Astrocyte of the hippocampus (primary cell): ENCODE data around the gene PCDH15.
A peak's percentile ranks its signal among the peaks of the same experiment; 100 is the strongest.

Experiments
- DNase-seq: peaks from one replicate; pipeline ENCODE4 v3.0.0; 2011; ENCODE audit warnings: low read depth, low spot score

The PCDH15 gene

GRCh38 chr10:54708021-54708420, 93.0 kb downstream of the PCDH15 start:
- DNase-seq, result no peak

DNA sequence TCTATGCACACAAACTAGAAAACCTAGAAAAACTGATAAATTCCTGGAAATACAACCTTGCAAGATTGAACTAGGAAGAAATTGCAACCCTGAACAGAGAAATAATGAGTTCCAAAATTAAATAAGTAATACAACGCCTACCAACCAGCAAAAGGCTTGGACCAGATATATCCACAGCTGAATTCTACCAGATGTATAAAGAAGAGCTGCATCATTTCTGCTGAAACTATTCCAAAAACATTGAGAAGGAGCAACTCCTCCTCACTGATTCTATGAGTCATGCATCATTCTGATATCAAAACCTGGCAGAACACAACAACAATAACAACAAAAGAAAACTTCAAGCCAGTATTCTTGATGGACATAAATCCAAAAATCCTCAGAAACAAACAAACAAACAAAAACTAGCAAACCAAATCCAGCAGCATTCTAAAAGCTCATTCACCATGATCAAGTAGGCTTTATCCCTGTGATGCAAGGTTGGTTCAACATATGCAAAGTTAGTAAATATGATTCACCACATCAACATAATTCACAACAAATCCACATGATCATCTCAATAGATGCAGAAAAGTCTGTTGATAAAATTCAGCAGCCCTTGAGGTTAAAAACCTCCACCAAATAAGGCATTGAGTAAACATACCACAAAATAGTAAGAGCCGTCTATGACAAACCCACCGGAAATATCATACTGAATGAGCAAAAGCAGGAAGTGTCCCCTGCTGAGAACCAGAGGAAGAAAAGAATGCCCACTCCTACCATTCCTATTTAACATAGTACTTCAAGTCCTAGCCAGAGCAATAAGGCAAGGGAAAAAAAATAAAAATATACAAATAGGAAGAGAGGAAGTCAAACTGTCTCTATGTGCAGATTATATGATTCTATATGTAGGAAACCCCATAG, 98.2 kb downstream of the PCDH15 start:
- peak; percentile 14 for DNase-seq

DNA sequence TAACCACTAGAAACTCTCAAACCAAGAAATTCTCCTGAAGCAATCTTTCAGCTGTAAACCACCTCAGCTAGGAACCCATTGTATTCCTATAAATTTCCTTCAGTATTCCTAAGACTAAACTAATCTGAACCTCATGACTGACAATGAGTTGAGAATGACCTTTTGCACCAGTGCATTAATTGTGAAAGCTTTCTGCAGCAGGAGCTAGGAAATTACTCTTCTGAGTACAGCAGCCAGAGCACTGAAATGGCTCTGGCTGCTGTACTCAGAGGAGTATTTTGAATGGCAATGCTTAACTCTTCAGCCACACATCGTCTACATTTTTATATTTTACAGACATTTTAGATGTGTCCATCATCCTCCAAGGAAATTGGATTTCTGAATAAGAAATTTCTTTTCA, 109.7 kb downstream of the PCDH15 start:
- no peak for DNase-seq

DNA sequence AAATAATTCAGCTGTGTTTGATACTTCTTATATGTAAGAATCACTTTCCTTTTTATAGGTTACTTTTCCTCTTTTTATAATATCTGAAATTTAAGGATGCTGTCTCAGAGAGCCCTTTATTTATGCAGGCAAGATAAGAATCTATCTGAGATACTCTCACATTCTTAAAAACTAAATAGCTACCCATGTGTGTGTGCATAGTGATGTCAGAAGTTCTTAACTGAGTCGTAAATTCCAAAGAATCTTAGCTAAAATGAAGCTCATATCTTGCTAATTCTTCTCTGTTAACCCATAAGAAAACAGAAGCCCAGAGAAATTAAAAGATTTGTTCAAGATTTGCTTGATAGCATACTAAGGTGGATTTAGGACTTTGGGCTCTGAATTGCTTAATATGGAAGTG, 118.5 kb downstream of the PCDH15 start:
- DNase-seq, result no peak

- no peak for DNase-seq
Observed at GRCh38 chr10:54681136-54681535, 119.9 kb downstream of the PCDH15 start.

DNA sequence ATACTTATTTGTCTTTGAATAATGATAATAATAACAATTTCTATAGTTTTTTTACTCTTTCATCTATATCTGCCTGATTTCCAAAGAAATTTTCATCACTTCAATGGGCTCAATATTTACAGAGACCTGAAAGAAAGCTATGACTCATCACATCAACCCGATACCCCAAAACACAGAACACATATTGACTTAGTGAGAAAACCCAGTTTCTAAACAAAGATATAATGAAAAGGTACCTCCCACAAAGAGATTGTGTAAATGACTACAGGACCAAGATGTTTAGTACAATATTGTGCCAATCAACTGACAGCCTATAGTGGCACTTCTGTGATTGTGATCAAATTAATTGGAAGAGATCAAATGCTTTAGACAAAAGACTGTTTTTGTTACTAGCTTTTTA, 133.9 kb downstream of the PCDH15 start:
- DNase-seq, result no peak

GRCh38 chr10:54666192-54666591, 134.8 kb downstream of the PCDH15 start:
- no peak for DNase-seq

GRCh38 chr10:54665095-54665494, 135.9 kb downstream of the PCDH15 start:
- DNase-seq, result no peak

DNA sequence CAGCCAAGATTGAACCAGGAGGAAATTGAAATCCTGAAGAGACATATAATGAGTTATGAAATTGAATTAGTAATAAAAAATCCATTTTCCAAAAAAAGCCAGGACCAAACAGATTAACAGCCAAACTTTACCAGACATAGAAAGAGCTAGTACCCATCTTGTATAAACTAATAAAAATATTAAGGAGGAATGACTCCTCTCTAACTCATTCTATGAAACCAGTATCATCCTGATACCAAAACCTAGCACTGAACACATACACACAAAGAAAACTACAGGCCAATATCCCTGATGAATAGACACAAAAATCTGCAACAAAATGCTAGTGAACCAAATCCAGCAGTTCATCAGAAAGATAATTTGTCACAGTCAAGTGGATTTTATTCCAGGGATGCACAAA, 140.6 kb downstream of the PCDH15 start:
- no peak for DNase-seq

DNA sequence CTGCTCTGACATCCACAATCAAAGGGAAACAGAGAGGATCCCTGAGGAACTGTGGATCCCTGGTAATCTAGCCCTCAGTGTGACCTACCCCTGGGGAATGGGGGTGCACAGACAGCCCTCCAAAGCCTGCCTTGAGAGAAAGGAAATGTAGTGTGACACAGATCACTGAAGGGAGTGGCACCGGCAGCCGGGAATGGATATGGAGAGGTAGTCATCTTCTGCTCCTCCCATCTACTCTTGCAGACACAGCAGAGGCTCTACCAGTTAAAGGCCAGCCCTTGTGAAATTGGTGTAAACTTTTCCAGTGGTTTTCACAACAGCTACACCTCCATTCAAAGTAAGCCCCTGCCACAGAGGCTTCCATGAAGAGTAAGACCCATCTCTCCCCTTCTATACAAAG, 144.4 kb downstream of the PCDH15 start:
- no peak for DNase-seq

GRCh38 chr10:54653518-54653917, 147.5 kb downstream of the PCDH15 start:
- no peak for DNase-seq

GRCh38 chr10:54650547-54650946, 150.5 kb downstream of the PCDH15 start:
- no peak for DNase-seq

GRCh38 chr10:54622017-54622416, 179.0 kb downstream of the PCDH15 start:
- no peak for DNase-seq

- DNase-seq, result no peak
Observed at GRCh38 chr10:54620352-54620751, 180.7 kb downstream of the PCDH15 start.

GRCh38 chr10:54614072-54614471, 187.0 kb downstream of the PCDH15 start:
- DNase-seq, result no peak

GRCh38 chr10:54613162-54613561, 187.9 kb downstream of the PCDH15 start:
- DNase-seq, result no peak

DNA sequence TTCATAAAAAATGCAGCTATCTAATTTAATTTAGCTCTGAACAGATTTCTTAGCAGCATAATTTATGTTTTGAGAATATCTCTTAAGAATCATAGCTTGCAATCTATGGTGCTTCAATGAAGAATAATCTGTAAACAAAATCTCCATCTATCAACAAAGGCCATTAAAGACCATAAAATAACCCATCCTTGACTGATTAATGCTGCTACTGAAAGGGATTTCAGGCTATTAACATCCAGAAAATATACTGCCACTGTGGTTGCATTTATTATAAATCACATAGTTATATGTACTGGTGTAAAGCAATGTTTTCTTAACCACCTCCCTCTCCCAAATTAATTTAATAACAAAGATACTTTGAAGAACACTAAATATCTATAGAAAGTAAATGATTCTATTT, 191.6 kb downstream of the PCDH15 start:
- DNase-seq, result no peak

- no peak for DNase-seq
Observed at GRCh38 chr10:54607983-54608382, 193.0 kb downstream of the PCDH15 start.

DNA sequence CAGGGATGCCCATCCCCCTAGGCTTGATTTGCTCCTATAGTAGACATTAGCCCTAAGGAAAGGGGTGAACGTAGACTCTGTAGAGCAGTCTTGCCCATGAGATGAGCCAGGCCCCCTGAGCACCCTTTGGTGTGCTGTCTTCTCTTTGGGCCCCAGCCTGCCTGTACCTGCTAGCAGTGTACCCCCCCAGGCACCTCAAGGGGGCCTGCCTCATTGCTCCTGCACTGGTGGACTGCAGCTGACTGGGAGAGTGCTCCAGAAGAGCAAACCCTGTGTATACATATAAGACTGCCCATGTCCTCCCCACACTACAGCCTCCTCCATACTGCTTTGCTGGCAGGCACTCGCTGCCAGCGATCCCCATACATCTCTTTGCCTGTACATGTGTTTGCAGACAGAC, 206.7 kb downstream of the PCDH15 start:
- DNase-seq, result no peak

DNA sequence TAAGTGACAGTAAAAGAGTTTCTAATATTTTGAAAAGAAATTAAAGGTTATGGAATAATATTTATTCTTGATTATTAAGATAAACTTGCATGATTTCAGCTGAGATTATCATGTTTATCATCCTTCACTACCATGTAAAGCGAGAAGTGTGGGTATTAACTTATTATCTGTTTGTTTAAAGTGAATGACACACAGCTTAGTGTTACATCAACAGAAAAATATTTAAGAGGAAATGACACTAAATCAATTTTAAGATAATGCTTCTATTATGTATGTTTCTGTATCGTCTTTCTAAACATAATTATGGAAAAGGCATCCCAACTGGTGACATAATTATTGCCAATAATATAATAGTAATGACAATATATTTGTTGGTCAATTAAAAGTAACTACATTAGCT, 213.1 kb downstream of the PCDH15 start:
- no peak for DNase-seq

DNA sequence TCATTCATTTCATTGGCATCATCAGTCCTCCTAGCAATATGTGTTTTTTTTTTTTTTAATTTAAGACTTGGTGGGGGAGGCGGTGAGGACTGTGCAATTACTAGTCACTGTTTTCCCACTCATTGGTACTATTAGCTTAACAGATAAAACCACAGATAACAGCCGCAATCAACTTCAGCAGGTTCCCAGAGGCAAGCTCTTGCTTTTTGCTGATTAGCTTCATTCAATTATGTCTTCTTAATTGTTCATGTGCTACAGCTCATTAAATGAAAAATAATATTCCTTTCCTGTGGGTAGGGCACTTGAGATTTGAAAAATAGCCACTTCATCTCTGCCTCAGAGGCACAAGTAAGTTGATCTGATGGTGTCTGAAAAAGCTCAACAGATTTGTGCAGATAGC, 215.5 kb downstream of the PCDH15 start:
- DNase-seq, result no peak

- DNase-seq, result no peak
Observed at GRCh38 chr10:54577682-54578081, 223.3 kb downstream of the PCDH15 start.

DNA sequence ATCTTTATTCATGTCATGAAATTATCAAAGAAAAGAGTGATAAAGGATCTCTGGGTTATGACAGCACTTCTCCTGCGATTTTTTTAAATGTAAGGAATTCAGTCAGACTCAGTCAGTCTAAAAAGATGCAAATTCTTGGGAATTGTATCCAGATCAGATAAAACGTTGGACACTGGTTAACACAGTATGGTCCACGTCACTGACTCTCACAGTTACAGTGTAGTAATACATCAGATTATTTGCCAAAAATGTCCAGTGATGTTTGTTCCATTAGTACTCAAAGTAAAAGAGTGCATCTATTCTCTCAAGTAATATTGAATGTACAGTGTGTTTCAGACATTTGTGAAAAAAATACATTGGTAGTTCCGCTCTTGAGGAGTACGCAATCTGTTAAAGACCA, 224.5 kb downstream of the PCDH15 start:
- DNase-seq, result no peak

DNA sequence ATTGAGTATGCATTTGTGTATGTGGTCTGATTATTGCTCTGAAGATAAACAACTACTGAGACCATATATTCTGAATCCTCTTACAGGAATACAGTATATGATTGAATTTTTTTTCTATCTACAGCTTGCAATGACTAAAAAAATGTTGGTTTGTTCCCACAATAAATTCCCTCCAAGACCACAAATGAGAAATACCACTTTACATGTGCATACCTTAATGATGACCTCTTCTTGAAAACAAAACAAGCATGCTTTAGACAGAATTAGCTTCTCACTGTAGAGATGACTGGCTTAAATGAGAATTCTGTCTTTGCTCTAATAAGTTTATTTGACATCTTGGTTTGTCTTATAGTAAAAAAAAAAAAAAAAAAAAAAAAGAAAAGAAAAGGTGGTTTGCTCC, 241.5 kb downstream of the PCDH15 start:
- peak; percentile 76 for DNase-seq
